Breast epithelium (tissue), 3 donors: Measurements from ENCODE around the gene PLCB4.

Experiments
- POLR2A ChIP-seq: fragments of 450-650 bp; IDR thresholded peaks from one replicate; pipeline ENCODE4 v1.6.1; 2016; ENCODE audit warnings: antibody characterized with exemption, mild to moderate bottlenecking, moderate library complexity
- POLR2AphosphoS5 ChIP-seq, 3 donors: sonication (generic); formaldehyde crosslinking; IDR thresholded peaks; one replicate each; pipeline ENCODE4 v1.6.1; 2017; ENCODE audit warnings: antibody characterized with exemption in 3 of 3
- TF ChIP-seq, protein P1 (sequence below), 3 donors: fragments of 450-650 bp; IDR thresholded peaks; one replicate each; pipeline ENCODE4 v1.5.1; 2016 to 2017; ENCODE audit warnings: antibody characterized with exemption in 3 of 3, mild to moderate bottlenecking in 3 of 3, moderate library complexity in 3 of 3

DNA sequence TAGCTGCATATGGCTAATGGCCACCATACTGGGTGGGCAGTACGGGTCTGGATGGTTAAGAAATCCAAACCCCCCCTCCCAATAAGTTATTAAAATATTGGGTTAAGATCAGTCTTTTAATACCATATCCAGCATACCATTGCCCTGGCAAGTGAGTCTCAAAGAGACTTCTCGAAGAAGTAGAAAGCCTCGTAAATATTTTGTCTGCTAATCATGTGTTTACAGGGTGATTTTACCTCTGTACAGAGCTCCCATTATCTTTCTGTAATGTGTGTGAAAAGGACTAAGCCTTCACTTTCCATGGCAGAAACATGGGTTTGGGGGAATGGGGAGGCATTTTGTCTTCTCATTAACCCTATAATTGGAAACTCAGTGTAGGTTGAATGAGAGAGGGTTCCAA is 270.8 kb downstream of the PLCB4 start:
- TF ChIP-seq, protein P1, sequence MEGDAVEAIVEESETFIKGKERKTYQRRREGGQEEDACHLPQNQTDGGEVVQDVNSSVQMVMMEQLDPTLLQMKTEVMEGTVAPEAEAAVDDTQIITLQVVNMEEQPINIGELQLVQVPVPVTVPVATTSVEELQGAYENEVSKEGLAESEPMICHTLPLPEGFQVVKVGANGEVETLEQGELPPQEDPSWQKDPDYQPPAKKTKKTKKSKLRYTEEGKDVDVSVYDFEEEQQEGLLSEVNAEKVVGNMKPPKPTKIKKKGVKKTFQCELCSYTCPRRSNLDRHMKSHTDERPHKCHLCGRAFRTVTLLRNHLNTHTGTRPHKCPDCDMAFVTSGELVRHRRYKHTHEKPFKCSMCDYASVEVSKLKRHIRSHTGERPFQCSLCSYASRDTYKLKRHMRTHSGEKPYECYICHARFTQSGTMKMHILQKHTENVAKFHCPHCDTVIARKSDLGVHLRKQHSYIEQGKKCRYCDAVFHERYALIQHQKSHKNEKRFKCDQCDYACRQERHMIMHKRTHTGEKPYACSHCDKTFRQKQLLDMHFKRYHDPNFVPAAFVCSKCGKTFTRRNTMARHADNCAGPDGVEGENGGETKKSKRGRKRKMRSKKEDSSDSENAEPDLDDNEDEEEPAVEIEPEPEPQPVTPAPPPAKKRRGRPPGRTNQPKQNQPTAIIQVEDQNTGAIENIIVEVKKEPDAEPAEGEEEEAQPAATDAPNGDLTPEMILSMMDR (IDR thresholded peaks at IDR 0.05), result no peak
- TF ChIP-seq POLR2A, result no peak
- no peak for TF ChIP-seq POLR2AphosphoS5 (IDR thresholded peaks at IDR 0.05)
